Measurements from ENCODE around the gene RAX2.
A peak's percentile ranks its signal among the peaks of the same experiment; 100 is the strongest.

Gene RAX2

DNA sequence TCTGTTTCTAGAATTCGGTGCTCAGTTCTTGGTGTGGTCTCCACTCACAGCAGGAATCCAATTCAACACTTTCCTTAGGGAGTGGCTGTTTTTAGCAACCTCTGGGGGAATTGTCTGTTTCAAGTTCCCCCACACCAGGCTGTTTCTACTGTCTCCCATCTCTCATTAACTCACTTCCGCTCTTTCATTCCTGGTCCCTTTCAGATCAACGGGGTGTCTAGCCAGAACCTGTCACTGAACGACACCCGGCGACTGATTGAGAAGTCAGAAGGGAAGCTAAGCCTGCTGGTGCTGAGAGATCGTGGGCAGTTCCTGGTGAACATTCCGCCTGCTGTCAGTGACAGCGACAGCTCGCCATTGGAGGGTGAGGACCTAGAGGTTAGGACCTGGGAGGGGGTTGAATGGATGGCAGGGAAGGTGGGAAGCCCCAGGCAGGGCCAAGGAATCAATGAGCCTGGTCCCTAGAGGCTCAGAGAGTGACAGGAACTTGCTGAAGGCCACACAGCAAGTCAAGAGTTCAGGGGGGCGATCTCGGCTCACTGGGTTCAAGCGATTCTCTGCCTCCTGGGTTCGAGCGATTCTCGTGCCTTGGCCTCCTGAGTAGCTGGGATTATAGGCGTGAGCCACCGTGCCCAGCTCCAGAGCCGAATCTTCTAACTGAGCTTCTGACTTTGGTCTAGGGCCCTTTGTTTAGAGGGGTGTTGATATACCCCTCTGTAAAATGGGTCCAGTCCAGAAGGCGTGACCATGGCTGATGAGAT lies 38.3 kb downstream of the RAX2 start:
- no peaks in the 10 kb centered on the region for H3K9me3 ChIP-seq (ENCODE audit: insufficient read depth, low read depth, low read length)
- H3K27me3 ChIP-seq (ENCODE audit: insufficient read depth, low read length) = no peaks in the 10 kb centered on the region
- no peaks in the 10 kb centered on the region for H3K4me1 ChIP-seq (ENCODE audit: insufficient read depth, low read length)
- H3K4me3 ChIP-seq (ENCODE audit: low read length) = no peak overlapping the region
- no peaks in the 10 kb centered on the region; the same call in 1 of the 2 replicates for H3K36me3 ChIP-seq (ENCODE audit: insufficient read depth, low read depth, low read length)
- H3K27ac ChIP-seq (ENCODE audit: low read length) = no peak overlapping the region
- H3K9ac ChIP-seq (ENCODE audit: low read depth, low read length) = no peak overlapping the region

DNA sequence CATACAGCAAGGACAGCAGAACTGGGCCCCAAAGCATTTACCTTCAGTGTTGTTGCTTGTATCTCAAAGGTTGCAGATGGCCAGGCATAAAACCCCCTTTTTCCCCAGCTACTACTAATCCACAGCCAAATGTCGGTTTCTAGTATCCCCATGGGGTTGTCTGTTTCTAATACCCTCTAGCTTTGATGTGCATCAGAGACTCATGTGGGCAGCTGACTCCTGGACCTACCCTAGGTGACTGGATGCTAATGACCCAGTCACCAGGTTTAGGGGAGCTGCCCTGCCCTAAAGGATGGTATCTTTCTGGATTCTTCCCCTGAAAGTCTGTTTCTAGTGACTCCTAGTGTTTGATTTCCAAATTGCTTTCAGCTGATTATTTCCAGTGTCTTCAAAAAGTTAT lies 39.9 kb downstream of the RAX2 start:
- H3K27ac ChIP-seq (ENCODE audit: low read length) = no peak overlapping the region
- no peaks in the 10 kb centered on the region for H3K4me1 ChIP-seq (ENCODE audit: insufficient read depth, low read length)
- no peaks in the 10 kb centered on the region for H3K9me3 ChIP-seq (ENCODE audit: insufficient read depth, low read depth, low read length)
- no peak overlapping the region for H3K4me3 ChIP-seq (ENCODE audit: low read length)
- no peak overlapping the region for H3K9ac ChIP-seq (ENCODE audit: low read depth, low read length)
- H3K36me3 ChIP-seq (ENCODE audit: insufficient read depth, low read depth, low read length) = no peaks in the 10 kb centered on the region
- no peaks in the 10 kb centered on the region for H3K27me3 ChIP-seq (ENCODE audit: insufficient read depth, low read length)

DNA sequence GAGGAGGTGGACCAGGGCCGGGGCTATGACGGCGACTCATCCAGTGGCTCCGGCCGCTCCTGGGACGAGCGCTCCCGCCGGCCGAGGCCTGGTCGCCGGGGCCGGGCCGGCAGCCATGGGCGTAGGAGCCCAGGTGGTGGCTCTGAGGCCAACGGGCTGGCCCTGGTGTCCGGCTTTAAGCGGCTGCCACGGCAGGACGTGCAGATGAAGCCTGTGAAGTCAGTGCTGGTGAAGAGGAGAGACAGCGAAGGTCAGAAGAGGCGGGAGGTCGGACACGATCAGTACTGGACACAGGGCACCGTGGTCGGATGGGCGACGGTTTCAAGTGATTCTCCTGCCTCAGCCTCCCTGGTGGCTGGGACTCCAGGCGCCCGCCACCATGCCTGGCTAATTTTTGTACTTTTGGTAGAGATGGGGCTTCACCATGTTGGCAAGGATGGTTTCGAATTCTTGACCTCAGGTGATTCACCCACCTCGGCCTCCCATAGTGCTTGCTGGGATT lies 41.5 kb downstream of the RAX2 start:
- Histone ChIP-seq H3K9me3 (ENCODE audit: insufficient read depth, low read depth, low read length) (no peaks in the 10 kb centered on the region), H3K27me3 (ENCODE audit: insufficient read depth, low read length) (no peaks in the 10 kb centered on the region), H3K4me1 (ENCODE audit: insufficient read depth, low read length) (no peaks in the 10 kb centered on the region; the same call in 1 of the 2 replicates), H3K36me3 (ENCODE audit: insufficient read depth, low read depth, low read length) (no peaks in the 10 kb centered on the region), H3K27ac (ENCODE audit: low read length) (no peak overlapping the region), H3K9ac (ENCODE audit: low read depth, low read length) (no peak overlapping the region), H3K4me3 (ENCODE audit: low read length) (no peak overlapping the region)

DNA sequence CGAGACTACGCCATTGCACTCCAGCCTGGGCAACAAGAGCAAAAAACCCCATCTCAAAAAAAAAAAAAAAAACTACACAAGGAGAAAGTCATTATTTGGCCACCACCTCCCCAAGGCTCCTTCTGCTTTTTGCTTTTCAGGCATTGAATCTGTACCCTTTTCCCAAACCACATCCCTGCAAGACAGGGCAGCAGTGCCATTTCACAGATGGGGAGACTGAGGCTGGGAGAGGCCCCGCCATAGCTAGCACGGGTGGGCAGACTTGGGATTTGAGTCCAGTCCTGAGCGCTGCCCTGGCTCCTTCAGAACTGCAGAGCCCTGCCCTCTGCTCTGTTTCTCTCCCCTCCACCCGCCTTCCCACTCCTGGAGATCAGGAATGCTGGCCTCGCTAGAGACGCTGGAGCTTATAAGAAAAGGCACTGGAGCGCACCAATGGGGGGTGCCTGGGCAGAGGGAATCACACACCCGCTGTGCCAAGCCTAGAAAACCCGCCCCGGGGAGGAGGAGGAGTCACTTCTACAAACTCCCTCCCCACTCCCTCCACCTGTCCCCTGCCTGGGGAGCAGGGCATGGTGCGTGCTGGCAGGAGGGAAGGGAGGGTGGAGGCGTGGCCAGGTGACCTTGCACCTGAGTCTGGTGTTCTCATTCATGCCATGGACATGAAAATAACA lies 46.3 kb downstream of the RAX2 start:
- H3K27me3 ChIP-seq (ENCODE audit: insufficient read depth, low read length) = peaks cover 8% of the 10 kb centered on the region
- no peaks in the 10 kb centered on the region for H3K9me3 ChIP-seq (ENCODE audit: insufficient read depth, low read depth, low read length)
- no peak overlapping the region for H3K27ac ChIP-seq (ENCODE audit: low read length)
- H3K36me3 ChIP-seq (ENCODE audit: insufficient read depth, low read depth, low read length) = no peaks in the 10 kb centered on the region
- no peak overlapping the region for H3K9ac ChIP-seq (ENCODE audit: low read depth, low read length)
- no peaks in the 10 kb centered on the region; the same call in 1 of the 2 replicates for H3K4me1 ChIP-seq (ENCODE audit: insufficient read depth, low read length)
- no peak overlapping the region for H3K4me3 ChIP-seq (ENCODE audit: low read length)

DNA sequence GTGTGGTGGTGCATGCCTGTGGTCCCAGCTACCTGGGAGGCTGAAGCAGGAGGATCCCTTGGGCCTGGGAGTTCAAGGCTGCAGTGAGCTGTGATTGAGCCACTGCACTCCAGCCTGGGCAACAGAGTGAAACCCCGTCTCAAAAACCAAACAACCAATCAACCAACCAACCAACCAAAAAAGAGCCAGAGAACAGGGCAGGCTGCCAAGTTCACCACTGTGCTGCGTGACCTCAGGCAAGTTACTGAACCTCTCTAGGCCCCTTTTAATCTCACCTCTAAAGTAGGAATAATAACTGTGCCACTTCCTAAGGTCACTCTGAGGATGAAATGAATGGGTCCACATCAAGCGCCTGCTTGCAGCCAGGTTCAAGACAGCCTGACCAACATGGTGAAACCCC lies 46.9 kb downstream of the RAX2 start:
- Histone ChIP-seq H3K27ac (ENCODE audit: low read length) (no peak overlapping the region), H3K9me3 (ENCODE audit: insufficient read depth, low read depth, low read length) (no peaks in the 10 kb centered on the region), H3K9ac (ENCODE audit: low read depth, low read length) (no peak overlapping the region), H3K4me1 (ENCODE audit: insufficient read depth, low read length) (no peaks in the 10 kb centered on the region; the same call in 1 of the 2 replicates), H3K4me3 (ENCODE audit: low read length) (no peak overlapping the region), H3K36me3 (ENCODE audit: insufficient read depth, low read depth, low read length) (no peaks in the 10 kb centered on the region), H3K27me3 (ENCODE audit: insufficient read depth, low read length) (peaks cover 8% of the 10 kb centered on the region)

DNA sequence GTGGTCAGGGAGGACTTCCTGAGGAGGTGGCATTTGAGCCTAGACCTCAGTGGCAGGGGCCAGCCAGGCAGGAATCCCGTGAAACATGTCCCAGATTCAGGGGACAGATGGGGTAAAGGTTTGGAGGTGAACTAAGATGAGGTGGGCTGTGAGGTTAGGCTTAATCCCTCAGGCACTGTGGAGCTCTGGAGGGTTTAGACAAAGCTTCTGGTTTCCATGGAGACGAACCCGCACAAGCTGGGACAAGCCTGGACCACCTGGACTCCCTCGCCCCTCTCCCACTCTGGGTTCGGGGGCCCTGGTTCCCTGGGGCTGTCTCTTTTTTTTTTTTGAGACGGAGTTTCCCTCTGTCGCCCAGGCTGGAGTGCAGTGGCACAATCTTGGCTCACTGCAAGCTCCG lies 48.1 kb downstream of the RAX2 start:
- no peaks in the 10 kb centered on the region for H3K9me3 ChIP-seq (ENCODE audit: insufficient read depth, low read depth, low read length)
- H3K9ac ChIP-seq (ENCODE audit: low read depth, low read length) = no peak overlapping the region
- H3K4me3 ChIP-seq (ENCODE audit: low read length) = no peak overlapping the region
- H3K27ac ChIP-seq (ENCODE audit: low read length) = no peak overlapping the region
- peaks cover 8% of the 10 kb centered on the region for H3K27me3 ChIP-seq (ENCODE audit: insufficient read depth, low read length)
- H3K4me1 ChIP-seq (ENCODE audit: insufficient read depth, low read length) = no peaks in the 10 kb centered on the region; the same call in 1 of the 2 replicates
- H3K36me3 ChIP-seq (ENCODE audit: insufficient read depth, low read depth, low read length) = no peaks in the 10 kb centered on the region

DNA sequence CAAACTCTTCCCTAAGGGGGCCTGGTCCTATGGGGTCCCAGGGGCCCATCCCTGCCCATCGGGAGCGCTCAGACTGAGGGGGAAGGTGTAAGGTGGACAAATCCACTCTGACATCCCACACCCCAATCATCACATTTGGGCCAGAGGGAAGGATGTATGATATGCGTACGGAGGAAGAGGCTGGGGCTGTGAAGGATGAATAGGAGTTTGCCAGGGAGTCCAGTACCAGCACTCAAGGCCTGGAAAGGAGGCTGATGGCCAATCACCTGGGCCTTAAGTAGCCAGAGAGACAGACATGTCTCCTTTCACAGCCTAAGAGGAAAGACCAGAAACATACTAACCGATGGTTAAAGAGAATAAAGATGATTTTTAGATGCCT lies 48.9 kb downstream of the RAX2 start:
- no peak overlapping the region for H3K9ac ChIP-seq (ENCODE audit: low read depth, low read length)
- H3K9me3 ChIP-seq (ENCODE audit: insufficient read depth, low read depth, low read length) = no peaks in the 10 kb centered on the region
- no peak overlapping the region for H3K27ac ChIP-seq (ENCODE audit: low read length)
- no peaks in the 10 kb centered on the region for H3K36me3 ChIP-seq (ENCODE audit: insufficient read depth, low read depth, low read length)
- H3K4me1 ChIP-seq (ENCODE audit: insufficient read depth, low read length) = no peaks in the 10 kb centered on the region; the same call in 1 of the 2 replicates
- peaks cover 8% of the 10 kb centered on the region for H3K27me3 ChIP-seq (ENCODE audit: insufficient read depth, low read length)
- H3K4me3 ChIP-seq (ENCODE audit: low read length) = peak overlapping the region; percentile 78; the same call in 1 of the 2 replicates

DNA sequence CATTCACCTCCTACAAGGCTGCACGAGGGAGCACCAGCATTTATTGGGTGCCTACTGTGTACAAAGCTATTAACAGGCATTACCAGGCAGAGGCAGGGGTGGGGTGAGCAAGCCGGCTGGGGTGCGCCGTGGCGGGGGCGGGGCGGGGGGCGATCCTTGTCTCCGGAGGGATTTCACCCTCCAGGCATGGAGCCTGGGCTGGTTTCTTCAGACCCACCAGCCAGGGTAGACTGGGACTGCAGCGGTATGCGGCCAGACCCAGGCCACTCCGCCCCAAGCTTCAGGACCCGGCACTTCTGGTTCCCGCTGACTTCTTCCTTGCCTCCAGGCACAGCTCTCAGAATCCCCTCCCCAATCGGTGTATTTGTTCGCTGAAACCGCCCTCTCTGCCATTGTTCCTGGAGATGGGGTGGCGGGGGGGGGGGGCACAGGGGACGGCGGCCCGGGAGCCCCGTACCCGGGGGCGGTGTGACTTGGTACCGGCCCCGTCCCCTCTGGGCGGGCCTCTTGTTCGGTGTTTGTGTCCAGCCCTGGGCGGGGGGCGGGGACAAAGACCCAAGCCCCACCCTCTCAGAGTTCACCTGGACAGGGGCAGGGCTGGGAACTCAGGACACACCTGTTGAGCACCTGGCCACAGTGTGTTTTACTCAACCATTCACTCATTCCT lies 49.5 kb downstream of the RAX2 start:
- H3K27ac ChIP-seq (ENCODE audit: low read length) = no peak overlapping the region
- peak overlapping the region; percentile 78 for H3K4me3 ChIP-seq (ENCODE audit: low read length)
- peaks cover 8% of the 10 kb centered on the region for H3K27me3 ChIP-seq (ENCODE audit: insufficient read depth, low read length)
- no peaks in the 10 kb centered on the region for H3K36me3 ChIP-seq (ENCODE audit: insufficient read depth, low read depth, low read length)
- no peaks in the 10 kb centered on the region; the same call in 1 of the 2 replicates for H3K4me1 ChIP-seq (ENCODE audit: insufficient read depth, low read length)
- H3K9ac ChIP-seq (ENCODE audit: low read depth, low read length) = no peak overlapping the region; the same call in 1 of the 2 replicates
- no peaks in the 10 kb centered on the region for H3K9me3 ChIP-seq (ENCODE audit: insufficient read depth, low read depth, low read length)

DNA sequence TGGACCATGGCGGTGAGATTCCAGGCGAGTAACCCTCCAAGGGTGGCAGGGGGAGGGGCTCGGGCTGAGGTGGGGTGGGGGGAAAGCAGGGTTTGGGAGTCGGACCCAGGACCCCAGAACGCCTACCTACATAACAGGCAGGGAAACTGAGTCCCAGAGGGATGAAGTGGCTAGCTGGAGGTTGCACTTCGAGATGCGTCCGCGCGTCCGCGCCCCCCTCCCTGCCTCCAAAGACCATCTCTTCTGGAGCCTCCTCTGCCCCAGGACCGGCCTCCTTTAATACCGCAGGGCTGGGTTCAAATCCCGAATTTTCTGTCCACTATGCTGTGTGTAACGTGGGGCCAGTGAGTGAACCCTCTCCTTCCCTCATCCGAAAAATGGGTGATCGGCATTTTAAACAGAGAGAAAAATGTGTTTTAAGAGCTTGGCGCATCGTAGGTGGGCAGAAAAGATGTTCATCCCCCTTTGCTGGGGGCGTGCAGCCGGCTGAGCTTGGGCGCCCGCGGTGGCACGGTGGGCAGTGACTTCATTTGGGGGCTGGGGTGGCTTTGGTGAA lies 50.1 kb downstream of the RAX2 start:
- Histone ChIP-seq H3K27ac (ENCODE audit: low read length) (no peak overlapping the region), H3K4me3 (ENCODE audit: low read length) (peak overlapping the region; percentile 78), H3K27me3 (ENCODE audit: insufficient read depth, low read length) (peaks cover 8% of the 10 kb centered on the region), H3K4me1 (ENCODE audit: insufficient read depth, low read length) (no peaks in the 10 kb centered on the region; the same call in 1 of the 2 replicates), H3K36me3 (ENCODE audit: insufficient read depth, low read depth, low read length) (no peaks in the 10 kb centered on the region), H3K9ac (ENCODE audit: low read depth, low read length) (no peak overlapping the region; the same call in 1 of the 2 replicates), H3K9me3 (ENCODE audit: insufficient read depth, low read depth, low read length) (no peaks in the 10 kb centered on the region)

DNA sequence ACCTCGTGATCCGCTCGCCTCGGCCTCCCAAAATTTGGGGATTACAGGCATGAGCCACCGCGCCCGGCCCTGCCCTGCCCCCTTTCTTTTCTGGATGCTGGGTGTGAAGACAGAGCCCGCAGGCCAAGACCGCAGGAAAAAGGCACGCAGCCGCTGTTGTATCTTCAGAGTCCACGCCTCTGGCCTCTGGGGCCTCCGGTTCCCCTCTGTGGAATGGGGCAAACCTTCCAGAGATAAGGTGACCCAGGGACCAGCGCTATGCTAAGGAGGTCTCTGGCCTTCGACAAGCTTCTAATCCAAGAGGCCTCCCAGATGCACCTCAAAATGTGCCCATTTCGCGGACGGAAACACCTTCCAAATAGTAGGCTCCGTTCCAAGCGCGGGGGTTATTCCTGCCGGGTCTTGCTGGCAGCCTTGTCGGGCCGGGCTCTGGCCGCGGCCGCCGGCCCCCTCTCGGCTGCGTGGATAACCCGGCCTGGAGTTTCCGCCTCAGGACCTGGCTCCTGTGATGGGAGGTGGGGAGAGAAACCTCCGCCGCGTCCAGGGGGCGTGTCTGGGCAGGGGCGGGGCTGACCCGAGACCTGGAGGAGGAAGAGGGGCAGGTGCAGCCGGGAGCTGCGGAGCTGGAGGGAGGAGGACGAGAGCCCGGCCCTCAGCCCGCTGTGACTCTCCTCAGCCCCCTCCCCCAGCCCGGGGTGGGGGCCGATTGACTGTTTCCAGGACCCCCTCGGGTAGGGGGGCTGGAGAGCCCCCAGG lies 50.7 kb downstream of the RAX2 start:
- Histone ChIP-seq H3K27ac (ENCODE audit: low read length) (no peak overlapping the region), H3K9ac (ENCODE audit: low read depth, low read length) (no peak overlapping the region; the same call in 1 of the 2 replicates), H3K9me3 (ENCODE audit: insufficient read depth, low read depth, low read length) (no peaks in the 10 kb centered on the region), H3K27me3 (ENCODE audit: insufficient read depth, low read length) (peaks cover 8% of the 10 kb centered on the region), H3K36me3 (ENCODE audit: insufficient read depth, low read depth, low read length) (no peaks in the 10 kb centered on the region), H3K4me3 (ENCODE audit: low read length) (peak overlapping the region; percentile 78), H3K4me1 (ENCODE audit: insufficient read depth, low read length) (no peaks in the 10 kb centered on the region; the same call in 1 of the 2 replicates)
